Panc1 (cell line): ENCODE measurements around the gene ITGAL. TPM values are rescaled to one million over a fixed set of nuclear protein-coding genes. Genes with fewer than 3 reads are reported as not detected.

Experiments used
- ATAC-seq: fragments of 200-7000 bp; cut with Tn5 transposase; 2 replicates; pipeline ENCODE4 v1.9.1; 2020; ENCODE audit warnings: mild to moderate bottlenecking, moderate library complexity
- BruUV-seq: library from RNA; stranded (reverse); fragments of 400-500 nt; replicated peaks from 2 replicates; lab custom pipeline; 2021; lab: Mats Ljungman, UMichigan
- CTCF ChIA-PET: fragments of 300-600 bp; sonication (Branson Sonifier 250); formaldehyde crosslinking; loops from one replicate; lab custom pipeline; 2022; ENCODE audit warnings: antibody characterized with exemption; lab: Charles Lee
- POLR2A ChIA-PET: fragments of 300-600 bp; sonication (Branson Sonifier 250); formaldehyde crosslinking; loops from one replicate; lab custom pipeline; 2022; ENCODE audit warnings: antibody characterized with exemption; lab: Charles Lee
- DNase-seq: peaks from one replicate; pipeline ENCODE4 v3.0.0-alpha.2; 2010; ENCODE audit warnings: low read depth, low spot score
- H3K27ac ChIP-seq: 2 replicates; pipeline ENCODE4 v1.5.1; 2011; ENCODE audit warnings: mild to moderate bottlenecking, low read length, inconsistent platforms
- H3K27me3 ChIP-seq: fragments of 200-500 bp; sonication (Bioruptor generic); 2 replicates; pipeline ENCODE4 v1.6.0; 2014; ENCODE audit warnings: low read length, inconsistent platforms; ENCODE audit not compliant: control insufficient read depth, insufficient read depth
- H3K36me3 ChIP-seq: fragments of 200-500 bp; sonication (Bioruptor generic); 2 replicates; pipeline ENCODE4 v1.5.1; 2014; ENCODE audit warnings: inconsistent platforms, mild to moderate bottlenecking, low read length, moderate library complexity; ENCODE audit not compliant: control insufficient read depth, insufficient read depth
- H3K4me1 ChIP-seq: 2 replicates; pipeline ENCODE4 v1.5.1; 2011; ENCODE audit warnings: inconsistent platforms, mild to moderate bottlenecking, low read length, moderate library complexity; ENCODE audit not compliant: control insufficient read depth, insufficient read depth
- H3K4me3 ChIP-seq, 2 experiments: 2 replicates each; pipeline ENCODE4 v1.5.1; 2011 to 2012; ENCODE audit warnings: low read depth in 2 of 2, low read length in 2 of 2, mild to moderate bottlenecking in 2 of 2, inconsistent platforms in 1 of 2, moderate library complexity in 1 of 2
- H3K9me3 ChIP-seq: fragments of 200-500 bp; sonication (Bioruptor generic); 2 replicates; pipeline ENCODE4 v1.5.1; 2014; ENCODE audit warnings: low read depth, mild to moderate bottlenecking, inconsistent platforms, low read length, moderate library complexity; ENCODE audit not compliant: control insufficient read depth, insufficient read depth
- POLR2AphosphoS5 ChIP-seq: IDR thresholded peaks from 2 replicates; pipeline ENCODE4 v1.6.1; 2012; ENCODE audit warnings: mild to moderate bottlenecking, low read depth, low read length, moderate library complexity
- SIN3A ChIP-seq: IDR thresholded peaks from 2 replicates; pipeline ENCODE4 v1.6.1; 2012; ENCODE audit warnings: low read depth, mild to moderate bottlenecking, low read length, moderate library complexity, borderline replicate concordance; ENCODE audit not compliant: insufficient read depth
- TCF7L2 ChIP-seq: IDR thresholded peaks from 2 replicates; pipeline ENCODE4 v1.6.1; 2011; ENCODE audit warnings: mild to moderate bottlenecking, low read depth, low read length, inconsistent platforms
- in situ Hi-C: cut with HindIII; loops from 2 replicates; pipeline ENCODE4 v1.10.0; 2016; ENCODE audit warnings: low sequenced_read_pairs, low pct_unique_long_range_greater_than_20kb
- intact Hi-C: fragments of 100-400 bp; cut with micrococcal nuclease; formaldehyde crosslinking; loops from one replicate; pipeline ENCODE4 v1.10.0; 2022; ENCODE audit not compliant: unreplicated experiment
- total RNA-seq: library from RNA; stranded (reverse); gene quantifications from one replicate; pipeline ENCODE4 v1.2.1, GENCODE V29; 2021; ENCODE audit not compliant: unreplicated experiment
- TF ChIP-seq, protein P1 (sequence below): fragments of 450-650 bp; IDR thresholded peaks from 2 replicates; pipeline ENCODE4 v1.5.1; 2017; ENCODE audit warnings: mild to moderate bottlenecking
- TF ChIP-seq, protein P2 (sequence below), 2 experiments: IDR thresholded peaks; 2 replicates each; pipeline ENCODE4 v1.6.1; 2011 to 2012; ENCODE audit warnings: low read depth in 2 of 2, control low read depth in 1 of 2, low read length in 1 of 2, mild to moderate bottlenecking in 1 of 2, moderate library complexity in 1 of 2; ENCODE audit not compliant: insufficient read depth in 1 of 2

The ITGAL gene
- total RNA-seq, 1 experiment from 2014 or later, result 0.54 TPM

DNA sequence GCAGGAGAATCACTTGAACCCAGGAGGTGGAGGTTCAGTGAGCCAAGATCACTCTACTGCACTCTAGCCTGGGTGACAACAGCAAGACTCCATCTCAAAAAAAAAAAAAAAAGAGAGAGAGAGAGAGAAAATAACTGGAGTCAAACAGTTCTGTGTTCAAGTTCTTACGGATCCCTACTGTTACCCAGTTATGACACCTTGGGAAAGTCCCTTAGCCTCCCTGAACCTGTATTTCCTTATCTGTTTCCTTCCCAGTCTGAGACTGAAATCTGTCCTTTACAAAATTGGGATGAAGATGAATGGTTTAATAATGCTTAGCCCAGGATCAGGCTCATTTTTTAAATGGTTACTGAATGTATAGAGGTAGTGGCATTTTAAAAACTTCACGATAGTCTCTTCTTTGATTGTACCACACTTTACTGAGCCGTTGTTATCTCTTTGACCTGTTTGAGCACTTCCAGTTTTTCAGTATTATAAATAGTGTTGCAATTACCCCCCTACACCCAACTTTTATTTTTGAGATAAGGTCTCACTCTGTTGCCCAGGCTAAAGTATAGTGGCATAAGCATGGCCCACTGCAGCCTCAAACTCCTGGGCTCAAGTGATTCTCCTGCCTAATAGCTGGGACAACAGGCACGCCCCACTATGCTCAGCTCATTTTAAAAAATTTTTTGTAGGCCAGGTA lies 36.7 kb downstream of the ITGAL start:
- intact Hi-C loops (no loop called here), in situ Hi-C loops (no loop called here)
- Histone ChIP-seq H3K9me3 (no peaks in the 10 kb centered on the region), H3K4me3 (no peak overlapping the region), H3K36me3 (no peaks in the 10 kb centered on the region), H3K27me3 (no peaks in the 10 kb centered on the region), H3K4me1 (no peaks in the 10 kb centered on the region), H3K27ac (no peak overlapping the region)
- ChIA-PET POLR2A (interaction anchor here (0.5 kb wide), 1 partner anchor 57 kb away, joined by 3 read pairs; no protein-coding TSS in a partner anchor), CTCF (no interaction called here)
- ATAC-seq (no peak), DNase-seq (no peak)
- TF ChIP-seq, protein P1, sequence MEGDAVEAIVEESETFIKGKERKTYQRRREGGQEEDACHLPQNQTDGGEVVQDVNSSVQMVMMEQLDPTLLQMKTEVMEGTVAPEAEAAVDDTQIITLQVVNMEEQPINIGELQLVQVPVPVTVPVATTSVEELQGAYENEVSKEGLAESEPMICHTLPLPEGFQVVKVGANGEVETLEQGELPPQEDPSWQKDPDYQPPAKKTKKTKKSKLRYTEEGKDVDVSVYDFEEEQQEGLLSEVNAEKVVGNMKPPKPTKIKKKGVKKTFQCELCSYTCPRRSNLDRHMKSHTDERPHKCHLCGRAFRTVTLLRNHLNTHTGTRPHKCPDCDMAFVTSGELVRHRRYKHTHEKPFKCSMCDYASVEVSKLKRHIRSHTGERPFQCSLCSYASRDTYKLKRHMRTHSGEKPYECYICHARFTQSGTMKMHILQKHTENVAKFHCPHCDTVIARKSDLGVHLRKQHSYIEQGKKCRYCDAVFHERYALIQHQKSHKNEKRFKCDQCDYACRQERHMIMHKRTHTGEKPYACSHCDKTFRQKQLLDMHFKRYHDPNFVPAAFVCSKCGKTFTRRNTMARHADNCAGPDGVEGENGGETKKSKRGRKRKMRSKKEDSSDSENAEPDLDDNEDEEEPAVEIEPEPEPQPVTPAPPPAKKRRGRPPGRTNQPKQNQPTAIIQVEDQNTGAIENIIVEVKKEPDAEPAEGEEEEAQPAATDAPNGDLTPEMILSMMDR, result no peak
- TF ChIP-seq POLR2AphosphoS5 (no peak), SIN3A (no peak)
- BruUV-seq, result no TSS peak

DNA sequence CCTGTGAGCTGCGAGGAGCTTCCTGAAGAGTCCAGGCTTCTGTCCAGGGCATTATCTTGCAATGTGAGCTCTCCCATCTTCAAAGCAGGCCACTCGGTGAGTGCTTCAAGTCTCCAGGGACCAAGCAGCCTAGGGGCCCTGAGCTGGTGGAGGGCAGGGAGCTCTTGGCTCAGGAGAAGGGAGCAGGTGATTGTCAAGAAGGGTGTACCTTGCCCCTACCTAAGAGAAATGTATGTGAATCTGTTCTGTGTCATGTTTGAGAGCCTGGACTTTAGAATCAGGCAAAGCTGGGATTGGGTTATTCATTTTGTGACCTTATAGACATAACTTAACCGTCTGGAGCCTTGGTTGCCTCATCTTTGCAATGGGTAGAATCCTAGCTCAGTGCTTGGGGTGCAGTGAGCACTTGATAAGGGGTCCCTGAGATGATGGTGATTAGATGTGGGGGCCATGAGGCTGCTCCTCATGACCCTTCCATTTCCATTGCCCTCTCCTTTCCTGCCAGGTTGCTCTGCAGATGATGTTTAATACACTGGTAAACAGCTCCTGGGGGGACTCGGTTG lies 37.9 kb downstream of the ITGAL start:
- in situ Hi-C loops (no loop called here), intact Hi-C loops (no loop called here)
- TF ChIP-seq, protein P1, result no peak
- TF ChIP-seq POLR2AphosphoS5 (no peak), SIN3A (no peak), TCF7L2 (no peak)
- TF ChIP-seq, protein P2, sequence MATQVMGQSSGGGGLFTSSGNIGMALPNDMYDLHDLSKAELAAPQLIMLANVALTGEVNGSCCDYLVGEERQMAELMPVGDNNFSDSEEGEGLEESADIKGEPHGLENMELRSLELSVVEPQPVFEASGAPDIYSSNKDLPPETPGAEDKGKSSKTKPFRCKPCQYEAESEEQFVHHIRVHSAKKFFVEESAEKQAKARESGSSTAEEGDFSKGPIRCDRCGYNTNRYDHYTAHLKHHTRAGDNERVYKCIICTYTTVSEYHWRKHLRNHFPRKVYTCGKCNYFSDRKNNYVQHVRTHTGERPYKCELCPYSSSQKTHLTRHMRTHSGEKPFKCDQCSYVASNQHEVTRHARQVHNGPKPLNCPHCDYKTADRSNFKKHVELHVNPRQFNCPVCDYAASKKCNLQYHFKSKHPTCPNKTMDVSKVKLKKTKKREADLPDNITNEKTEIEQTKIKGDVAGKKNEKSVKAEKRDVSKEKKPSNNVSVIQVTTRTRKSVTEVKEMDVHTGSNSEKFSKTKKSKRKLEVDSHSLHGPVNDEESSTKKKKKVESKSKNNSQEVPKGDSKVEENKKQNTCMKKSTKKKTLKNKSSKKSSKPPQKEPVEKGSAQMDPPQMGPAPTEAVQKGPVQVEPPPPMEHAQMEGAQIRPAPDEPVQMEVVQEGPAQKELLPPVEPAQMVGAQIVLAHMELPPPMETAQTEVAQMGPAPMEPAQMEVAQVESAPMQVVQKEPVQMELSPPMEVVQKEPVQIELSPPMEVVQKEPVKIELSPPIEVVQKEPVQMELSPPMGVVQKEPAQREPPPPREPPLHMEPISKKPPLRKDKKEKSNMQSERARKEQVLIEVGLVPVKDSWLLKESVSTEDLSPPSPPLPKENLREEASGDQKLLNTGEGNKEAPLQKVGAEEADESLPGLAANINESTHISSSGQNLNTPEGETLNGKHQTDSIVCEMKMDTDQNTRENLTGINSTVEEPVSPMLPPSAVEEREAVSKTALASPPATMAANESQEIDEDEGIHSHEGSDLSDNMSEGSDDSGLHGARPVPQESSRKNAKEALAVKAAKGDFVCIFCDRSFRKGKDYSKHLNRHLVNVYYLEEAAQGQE (IDR thresholded peaks at IDR 0.05; ENCODE audit: insufficient read depth in 1 of 2, low read depth in 2 of 2, low read length in 1 of 2), result no peak
- no peak for ATAC-seq
- Histone ChIP-seq H3K36me3 (no peaks in the 10 kb centered on the region), H3K9me3 (no peaks in the 10 kb centered on the region), H3K4me3 (no peak overlapping the region), H3K4me1 (no peaks in the 10 kb centered on the region), H3K27me3 (no peaks in the 10 kb centered on the region), H3K27ac (no peak overlapping the region)
- CTCF ChIA-PET, result interaction anchor here (0.6 kb wide), 1 partner anchor 50 kb away, joined by 4 read pairs; no protein-coding TSS in a partner anchor
- no peak for DNase-seq
- BruUV-seq, result no TSS peak
- POLR2A ChIA-PET, result no interaction called here
